ENCODE measurements around the gene KRTAP5-4. TPM values are rescaled to one million over a fixed set of nuclear protein-coding genes. Genes with fewer than 3 reads are reported as not detected.

Gene KRTAP5-4
- total RNA-seq, 4 donors from 2014 or later: not detected

DNA sequence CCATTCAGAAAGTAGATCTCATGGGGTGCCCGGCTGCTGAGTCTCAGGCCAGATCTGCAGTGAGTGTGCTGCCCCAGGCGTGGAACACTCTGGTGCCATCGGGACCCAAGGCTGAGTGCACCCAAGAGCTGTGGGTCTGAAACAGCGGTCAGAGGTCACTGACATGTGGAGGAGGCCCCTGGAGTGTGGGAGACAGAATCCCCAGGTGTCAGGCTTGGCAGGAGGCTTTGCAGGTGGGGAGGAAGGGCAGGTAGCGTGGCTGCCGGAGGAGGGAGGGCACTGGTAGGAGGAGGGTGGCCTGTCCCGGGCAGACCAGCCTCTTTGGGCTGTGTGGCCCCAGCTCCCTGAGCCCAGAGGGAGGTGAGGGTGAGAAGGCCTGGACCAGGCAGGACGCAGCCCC lies 43.4 kb upstream of the KRTAP5-4 start:
- TF ChIP-seq, protein P1, sequence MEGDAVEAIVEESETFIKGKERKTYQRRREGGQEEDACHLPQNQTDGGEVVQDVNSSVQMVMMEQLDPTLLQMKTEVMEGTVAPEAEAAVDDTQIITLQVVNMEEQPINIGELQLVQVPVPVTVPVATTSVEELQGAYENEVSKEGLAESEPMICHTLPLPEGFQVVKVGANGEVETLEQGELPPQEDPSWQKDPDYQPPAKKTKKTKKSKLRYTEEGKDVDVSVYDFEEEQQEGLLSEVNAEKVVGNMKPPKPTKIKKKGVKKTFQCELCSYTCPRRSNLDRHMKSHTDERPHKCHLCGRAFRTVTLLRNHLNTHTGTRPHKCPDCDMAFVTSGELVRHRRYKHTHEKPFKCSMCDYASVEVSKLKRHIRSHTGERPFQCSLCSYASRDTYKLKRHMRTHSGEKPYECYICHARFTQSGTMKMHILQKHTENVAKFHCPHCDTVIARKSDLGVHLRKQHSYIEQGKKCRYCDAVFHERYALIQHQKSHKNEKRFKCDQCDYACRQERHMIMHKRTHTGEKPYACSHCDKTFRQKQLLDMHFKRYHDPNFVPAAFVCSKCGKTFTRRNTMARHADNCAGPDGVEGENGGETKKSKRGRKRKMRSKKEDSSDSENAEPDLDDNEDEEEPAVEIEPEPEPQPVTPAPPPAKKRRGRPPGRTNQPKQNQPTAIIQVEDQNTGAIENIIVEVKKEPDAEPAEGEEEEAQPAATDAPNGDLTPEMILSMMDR (IDR thresholded peaks at IDR 0.05; ENCODE audit: low read depth): no peak

DNA sequence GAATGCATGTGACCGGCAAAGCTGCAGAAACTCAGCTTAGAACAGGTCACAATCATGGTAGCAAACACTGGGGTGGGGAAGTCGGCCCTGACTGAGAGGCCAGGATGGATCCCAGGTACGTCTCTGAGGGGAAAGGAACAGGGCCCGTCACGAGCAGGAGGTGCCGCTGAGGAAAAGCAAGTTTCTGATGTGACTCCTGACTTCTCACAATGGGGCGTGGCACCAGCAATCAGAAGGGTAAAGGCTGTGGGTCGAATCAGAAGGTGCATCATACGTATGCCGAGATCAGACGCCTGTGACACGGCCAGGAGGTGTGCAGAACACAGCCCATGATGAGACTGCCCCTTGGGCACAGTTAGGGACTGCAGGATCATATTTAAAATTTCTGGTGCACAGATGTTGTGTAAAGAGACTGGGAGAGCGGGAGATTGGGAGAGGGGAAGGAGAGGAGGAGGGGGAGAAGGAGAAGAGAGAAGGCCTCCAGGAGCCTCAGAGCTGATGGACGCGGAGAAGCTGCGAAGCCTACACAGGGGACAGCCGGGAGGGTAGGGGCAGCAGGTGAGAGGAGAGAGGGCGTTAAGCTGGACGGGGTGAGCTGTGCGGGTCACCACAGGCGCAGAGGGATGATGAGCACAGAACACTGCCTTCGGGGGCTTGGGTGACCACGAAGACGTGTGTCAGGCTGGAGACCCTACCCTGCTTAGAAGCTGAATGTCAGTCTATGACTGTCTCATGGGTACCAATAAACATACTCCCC lies 38.4 kb upstream of the KRTAP5-4 start:
- TF ChIP-seq, protein P1 (IDR thresholded peaks at IDR 0.05; ENCODE audit: low read depth): no peak

DNA sequence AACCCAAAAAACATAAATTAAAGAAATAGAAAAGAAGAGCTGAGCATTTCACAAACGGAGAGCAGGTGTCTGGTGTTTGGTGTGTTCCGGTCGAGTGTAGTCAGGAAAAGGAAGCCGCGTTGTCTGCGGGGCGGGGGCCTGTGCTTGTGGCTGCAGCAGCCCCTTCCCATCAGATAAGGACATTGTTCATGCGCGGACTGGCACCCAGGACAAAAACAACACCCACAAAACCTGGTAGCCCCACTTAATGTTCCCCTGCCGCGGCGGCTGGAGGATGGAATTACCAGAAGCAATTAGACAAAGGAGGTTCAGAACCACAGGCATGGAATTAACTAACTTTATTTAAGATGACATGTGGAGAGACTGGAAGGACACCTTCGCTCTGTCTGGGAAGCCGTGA lies 37.6 kb upstream of the KRTAP5-4 start:
- TF ChIP-seq, protein P1 (IDR thresholded peaks at IDR 0.05; ENCODE audit: low read depth): no peak

DNA sequence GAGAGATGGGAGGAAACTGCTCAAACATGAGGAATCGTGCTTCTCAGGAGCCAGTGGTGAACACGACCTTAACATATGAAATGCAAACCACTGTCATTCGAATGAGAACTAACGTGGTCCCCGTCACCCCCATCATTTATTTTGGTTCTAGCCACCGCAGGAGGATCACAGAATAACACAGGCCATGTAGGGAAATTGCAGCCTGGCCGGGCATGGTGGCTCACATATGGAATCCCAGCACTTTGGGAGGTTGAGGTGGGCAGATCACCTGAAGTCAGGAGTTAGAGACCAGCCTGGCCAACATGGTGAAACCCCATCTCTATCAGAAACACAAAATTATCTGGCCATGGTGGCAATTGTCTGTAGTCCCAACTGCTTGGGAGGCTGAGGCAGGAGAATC lies 34.7 kb upstream of the KRTAP5-4 start:
- TF ChIP-seq, protein P1 (IDR thresholded peaks at IDR 0.05; ENCODE audit: low read depth): no peak

DNA sequence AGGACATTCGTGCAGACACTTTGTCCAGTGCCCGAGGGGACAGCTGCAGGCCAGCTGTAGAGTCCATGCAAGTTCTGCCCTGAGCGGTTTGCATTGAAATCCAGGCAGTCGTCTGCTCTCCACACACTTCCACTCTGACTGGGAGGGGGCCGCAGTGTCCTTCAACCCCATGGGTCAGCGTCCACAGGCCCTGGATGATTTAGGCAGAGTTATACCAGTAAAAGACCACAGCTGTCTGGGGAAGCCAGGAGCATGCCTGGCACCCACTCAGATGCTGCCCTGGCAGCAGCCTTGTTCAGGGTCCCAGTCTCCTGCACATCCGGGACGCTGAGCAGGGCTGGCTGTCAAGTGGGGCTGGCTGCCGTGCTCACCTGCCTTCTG lies 34.1 kb upstream of the KRTAP5-4 start:
- TF ChIP-seq, protein P1 (IDR thresholded peaks at IDR 0.05; ENCODE audit: low read depth): no peak

DNA sequence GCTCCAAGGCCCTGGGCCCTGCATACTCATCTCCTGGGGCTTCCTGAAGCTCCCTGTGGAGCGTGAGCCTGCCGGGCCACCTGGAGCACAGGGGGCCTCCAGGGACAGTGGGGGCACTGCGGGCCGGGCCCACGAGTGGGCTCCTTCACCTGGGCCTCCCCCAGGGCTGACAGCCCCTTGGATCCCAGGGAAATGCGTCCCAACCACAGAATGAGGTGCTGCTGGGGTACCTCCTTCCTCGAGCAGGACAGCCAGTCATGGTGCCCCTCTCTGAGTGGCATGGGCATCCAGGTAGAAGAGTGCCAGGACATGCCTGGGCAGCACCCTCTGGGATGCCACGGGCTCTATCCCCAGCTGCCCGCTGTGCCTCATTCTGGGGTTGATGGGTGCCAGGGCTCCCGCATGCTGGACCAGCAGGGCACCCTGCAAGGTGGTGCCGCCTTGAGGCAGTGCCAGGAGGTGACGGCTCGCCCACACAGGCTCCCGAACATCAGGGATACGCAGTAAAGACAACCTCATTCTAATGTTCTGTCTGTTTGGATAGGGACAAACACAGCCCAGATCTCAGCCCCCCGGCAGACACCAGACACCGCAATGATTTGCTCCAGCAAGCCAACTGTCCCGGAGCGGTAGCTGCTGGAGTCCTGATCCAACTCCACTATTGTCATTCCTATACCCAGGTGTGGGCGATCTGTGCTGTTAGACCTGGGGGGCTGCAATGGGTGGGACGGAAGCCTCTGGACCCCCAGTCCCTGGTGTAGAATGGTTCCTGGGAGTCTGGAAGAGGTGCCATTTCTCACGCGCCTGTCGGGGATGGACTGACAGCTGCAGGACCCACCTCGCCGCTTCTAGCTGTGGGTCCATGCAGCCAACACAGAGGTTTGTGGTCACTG lies 33.5 kb upstream of the KRTAP5-4 start:
- TF ChIP-seq, protein P1 (IDR thresholded peaks at IDR 0.05; ENCODE audit: low read depth): no peak
